ENCODE measurements around the gene MIS18BP1. TPM values are rescaled to one million over a fixed set of nuclear protein-coding genes. Genes with fewer than 3 reads are reported as not detected.
A peak's percentile ranks its signal among the peaks of the same experiment; 100 is the strongest.

The MIS18BP1 gene
- total and polyA plus RNA-seq, 7 donors, result 6.6 to 43.8 (median 20.4) TPM

DNA sequence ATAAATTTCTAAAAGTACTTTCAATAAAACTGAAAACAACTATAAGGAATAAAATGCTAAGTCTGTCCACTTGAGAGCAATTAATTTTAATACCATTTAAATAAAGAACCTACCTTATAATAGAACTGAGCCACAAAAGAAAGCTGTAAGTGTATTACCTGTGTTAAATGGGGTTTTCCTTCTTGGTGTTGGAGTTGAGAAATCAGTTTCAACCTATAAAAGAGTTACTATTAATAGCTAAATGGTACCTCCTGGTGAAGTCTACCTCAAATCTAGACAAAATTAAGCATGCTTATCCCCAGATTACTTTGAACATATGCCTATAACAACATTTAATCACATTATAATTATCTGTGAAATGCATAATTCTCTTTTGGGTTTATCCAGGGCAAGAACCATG is 48.8 kb downstream of the MIS18BP1 start:
- no peak for DNase-seq
- peaks cover 0 to 2% (median 0%) of the 10 kb centered on the region in 4 donors for H3K4me1 ChIP-seq
- no peak overlapping the region for H3K4me3 ChIP-seq
- H3K27ac ChIP-seq, result no peak overlapping the region
- H3K27me3 ChIP-seq, result no peaks in the 10 kb centered on the region
- peaks cover 0 to 19% (median under 1%) of the 10 kb centered on the region in 4 donors for H3K36me3 ChIP-seq
- intact Hi-C loops (cut with DNase I), result no loop called here
- TF ChIP-seq EP300 (IDR thresholded peaks at IDR 0.05), result no peak
- no peak for TF ChIP-seq POLR2A (IDR thresholded peaks at IDR 0.05)
- TF ChIP-seq, protein P1, sequence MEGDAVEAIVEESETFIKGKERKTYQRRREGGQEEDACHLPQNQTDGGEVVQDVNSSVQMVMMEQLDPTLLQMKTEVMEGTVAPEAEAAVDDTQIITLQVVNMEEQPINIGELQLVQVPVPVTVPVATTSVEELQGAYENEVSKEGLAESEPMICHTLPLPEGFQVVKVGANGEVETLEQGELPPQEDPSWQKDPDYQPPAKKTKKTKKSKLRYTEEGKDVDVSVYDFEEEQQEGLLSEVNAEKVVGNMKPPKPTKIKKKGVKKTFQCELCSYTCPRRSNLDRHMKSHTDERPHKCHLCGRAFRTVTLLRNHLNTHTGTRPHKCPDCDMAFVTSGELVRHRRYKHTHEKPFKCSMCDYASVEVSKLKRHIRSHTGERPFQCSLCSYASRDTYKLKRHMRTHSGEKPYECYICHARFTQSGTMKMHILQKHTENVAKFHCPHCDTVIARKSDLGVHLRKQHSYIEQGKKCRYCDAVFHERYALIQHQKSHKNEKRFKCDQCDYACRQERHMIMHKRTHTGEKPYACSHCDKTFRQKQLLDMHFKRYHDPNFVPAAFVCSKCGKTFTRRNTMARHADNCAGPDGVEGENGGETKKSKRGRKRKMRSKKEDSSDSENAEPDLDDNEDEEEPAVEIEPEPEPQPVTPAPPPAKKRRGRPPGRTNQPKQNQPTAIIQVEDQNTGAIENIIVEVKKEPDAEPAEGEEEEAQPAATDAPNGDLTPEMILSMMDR (IDR thresholded peaks at IDR 0.05), result no peak
- no peak for TF ChIP-seq POLR2AphosphoS5 (IDR thresholded peaks at IDR 0.05)
- H3K9me3 ChIP-seq, result no peaks in the 10 kb centered on the region

DNA sequence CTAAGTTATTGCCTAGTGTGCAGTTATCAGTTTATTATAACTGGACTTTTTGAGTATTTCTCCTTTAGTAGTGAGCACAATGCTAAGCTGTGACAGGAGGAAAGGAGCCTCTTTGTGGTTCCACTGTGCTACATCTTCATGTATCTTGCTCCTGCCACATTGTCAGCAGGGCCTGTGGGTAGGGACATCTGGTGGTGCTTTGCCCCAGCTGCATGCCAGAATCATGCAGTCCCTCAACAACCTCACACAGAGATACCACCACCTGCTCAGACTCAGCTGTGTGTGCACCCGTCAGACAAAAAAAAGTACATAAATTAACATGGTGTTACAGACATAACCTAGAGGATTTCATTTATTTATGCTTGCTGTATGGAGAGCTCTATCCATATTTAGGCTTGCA is 51.1 kb downstream of the MIS18BP1 start:
- no peaks in the 10 kb centered on the region for H3K9me3 ChIP-seq
- intact Hi-C loops (cut with DNase I), result no loop called here
- no peaks in the 10 kb centered on the region for H3K27me3 ChIP-seq
- H3K36me3 ChIP-seq, result peaks cover 0 to 17% (median 0%) of the 10 kb centered on the region in 4 donors
- 47 to 73% methylated on average over 1 of the region's 1 CpG for WGBS, 2 donors
- H3K4me1 ChIP-seq, result peaks cover 0 to 12% (median 4%) of the 10 kb centered on the region in 4 donors
- no peak overlapping the region for H3K27ac ChIP-seq
- DNase-seq, result no peak
- no peak overlapping the region for H3K4me3 ChIP-seq
- TF ChIP-seq, protein P1 (IDR thresholded peaks at IDR 0.05), result no peak
- TF ChIP-seq POLR2A (IDR thresholded peaks at IDR 0.05) (no peak), EP300 (IDR thresholded peaks at IDR 0.05) (no peak), POLR2AphosphoS5 (IDR thresholded peaks at IDR 0.05) (no peak)

DNA sequence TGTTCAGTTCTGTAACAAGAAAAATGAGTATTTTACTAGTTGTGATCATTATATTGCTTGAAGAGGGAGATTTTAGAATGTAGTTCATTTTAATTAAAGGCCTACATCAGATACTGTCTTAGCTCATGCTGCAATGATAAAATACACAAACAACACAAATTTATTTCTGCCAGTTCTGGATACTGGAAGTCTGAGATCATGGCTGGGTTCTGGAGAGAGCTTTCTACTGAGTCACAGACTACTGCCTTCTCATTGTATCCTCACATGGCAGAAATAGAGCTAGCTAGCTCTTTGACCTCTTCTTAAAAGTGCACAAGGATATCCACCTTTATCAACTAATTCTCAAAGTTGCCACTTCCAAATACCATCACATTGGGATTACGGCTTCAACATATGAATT is 53.8 kb downstream of the MIS18BP1 start:
- peak overlapping the region in 1 of 4 donors; percentile 25 for H3K27ac ChIP-seq
- WGBS, 2 donors, result 98 to 100% methylated on average over 1 of the region's 1 CpG
- no peak for DNase-seq
- peaks cover 0 to 12% (median 4%) of the 10 kb centered on the region in 4 donors for H3K4me1 ChIP-seq
- H3K9me3 ChIP-seq, result no peaks in the 10 kb centered on the region
- peaks cover 0 to 8% (median 0%) of the 10 kb centered on the region in 4 donors for H3K36me3 ChIP-seq
- intact Hi-C loops (cut with DNase I), result no loop called here
- TF ChIP-seq POLR2A (IDR thresholded peaks at IDR 0.05), result no peak
- TF ChIP-seq, protein P1 (IDR thresholded peaks at IDR 0.05), result no peak
- TF ChIP-seq EP300 (IDR thresholded peaks at IDR 0.05), result no peak
- TF ChIP-seq POLR2AphosphoS5 (IDR thresholded peaks at IDR 0.05), result no peak
- H3K27me3 ChIP-seq, result no peaks in the 10 kb centered on the region
- H3K4me3 ChIP-seq, result no peak overlapping the region

DNA sequence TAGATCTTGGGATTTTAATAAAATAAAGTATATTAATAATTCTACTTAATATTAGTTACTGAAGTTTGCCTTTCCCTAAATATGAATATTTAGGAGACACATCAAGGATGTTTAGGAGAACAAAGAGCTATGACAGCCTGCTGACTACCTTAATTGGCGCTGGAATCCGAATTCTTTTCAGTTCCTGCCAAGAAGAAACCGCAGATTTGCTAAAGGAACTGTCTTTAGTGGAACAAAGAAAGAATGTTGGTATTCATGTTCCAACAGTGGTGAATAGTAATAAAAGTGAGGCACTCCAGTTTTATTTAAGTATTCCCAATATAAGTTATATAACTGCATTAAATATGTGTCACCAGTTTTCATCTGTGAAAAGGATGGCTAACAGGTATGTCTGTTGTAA is 54.5 kb downstream of the MIS18BP1 start:
- Histone ChIP-seq H3K27ac (peak overlapping the region in 1 of 4 donors; percentile 25), H3K4me3 (no peak overlapping the region), H3K4me1 (peaks cover 0 to 12% (median 4%) of the 10 kb centered on the region in 4 donors), H3K36me3 (peaks cover 0 to 1% (median 0%) of the 10 kb centered on the region in 4 donors), H3K9me3 (no peaks in the 10 kb centered on the region), H3K27me3 (no peaks in the 10 kb centered on the region)
- 93 to 97% methylated on average over 3 of the region's 3 CpGs for WGBS, 2 donors
- TF ChIP-seq, protein P1 (IDR thresholded peaks at IDR 0.05), result no peak
- no peak for TF ChIP-seq POLR2AphosphoS5 (IDR thresholded peaks at IDR 0.05)
- no peak for TF ChIP-seq POLR2A (IDR thresholded peaks at IDR 0.05)
- no peak for TF ChIP-seq EP300 (IDR thresholded peaks at IDR 0.05)
- intact Hi-C loops (cut with DNase I), result no loop called here
- DNase-seq, result no peak

DNA sequence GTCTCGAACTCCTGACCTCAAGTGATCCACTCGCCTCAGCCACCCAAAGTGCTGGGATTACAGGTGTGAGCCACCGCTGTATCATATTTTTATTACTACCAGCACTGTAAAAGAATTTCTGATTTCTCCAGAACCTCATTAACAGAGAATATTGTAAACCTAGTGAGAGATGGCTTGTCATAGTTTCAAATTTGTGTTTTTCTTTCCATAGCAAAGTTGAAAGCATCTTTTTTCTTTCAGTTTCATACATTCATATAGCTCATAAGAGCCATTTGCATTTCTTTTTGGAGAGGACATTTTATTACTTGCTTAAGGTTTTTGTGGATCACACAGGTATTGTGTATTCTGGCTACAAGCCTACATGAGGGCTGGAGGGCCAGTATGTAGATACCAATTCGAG is 58.0 kb downstream of the MIS18BP1 start:
- Histone ChIP-seq H3K4me1 (peaks cover 0 to 12% (median 4%) of the 10 kb centered on the region in 4 donors), H3K9me3 (no peaks in the 10 kb centered on the region), H3K27ac (no peak overlapping the region), H3K27me3 (no peaks in the 10 kb centered on the region), H3K4me3 (no peak overlapping the region), H3K36me3 (no peaks in the 10 kb centered on the region)
- TF ChIP-seq POLR2AphosphoS5 (IDR thresholded peaks at IDR 0.05), result no peak
- TF ChIP-seq, protein P1 (IDR thresholded peaks at IDR 0.05), result no peak
- WGBS, 2 donors, result 89 to 95% methylated on average over 4 of the region's 4 CpGs
- no peak for DNase-seq
- intact Hi-C loops (cut with DNase I), result no loop called here

Data from sigmoid colon (tissue), 7 donors.